Measurements from ENCODE around the gene SH3YL1.

Gene SH3YL1

DNA sequence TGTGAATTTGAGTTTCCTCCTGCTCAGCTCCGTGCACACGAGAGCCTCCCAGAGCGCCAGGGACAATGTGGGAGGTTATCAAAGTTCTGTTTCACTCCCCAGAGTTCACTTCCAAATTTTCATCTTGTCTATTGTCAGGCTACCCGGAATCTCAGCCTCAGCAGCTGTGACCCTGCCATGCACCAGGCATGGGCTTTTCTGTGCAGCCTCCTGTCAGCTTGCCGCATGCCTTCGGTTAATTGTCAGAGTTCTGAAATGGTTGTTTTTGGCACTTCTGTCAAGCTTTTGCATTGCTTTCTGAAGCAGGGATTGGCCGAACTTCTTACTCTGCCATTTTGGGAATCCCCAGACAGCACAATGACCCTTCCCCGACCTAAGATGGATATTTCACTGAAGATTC lies 60.4 kb downstream of the SH3YL1 start:
- Histone ChIP-seq H3K9me3 (ENCODE audit: control insufficient read depth in 1 of 2, low read length in 2 of 2) (no peaks in the 10 kb centered on the region), H3K27me3 (ENCODE audit: control insufficient read depth in 1 of 2, insufficient read depth in 2 of 2, low read length in 2 of 2) (no peaks in the 10 kb centered on the region), H3K36me3 (ENCODE audit: control insufficient read depth in 1 of 2, insufficient read depth in 2 of 2, low read length in 2 of 2) (no peaks in the 10 kb centered on the region), H3K4me1 (ENCODE audit: control insufficient read depth in 1 of 2, insufficient read depth in 2 of 2, low read length in 2 of 2) (no peaks in the 10 kb centered on the region), H3K27ac (ENCODE audit: low read depth, low read length) (no peak overlapping the region), H3K4me3 (ENCODE audit: low read depth in 1 of 2, low read length in 2 of 2) (no peak overlapping the region), H3K9ac (ENCODE audit: low read depth in 1 of 2, low read length in 2 of 2) (no peak overlapping the region)

DNA sequence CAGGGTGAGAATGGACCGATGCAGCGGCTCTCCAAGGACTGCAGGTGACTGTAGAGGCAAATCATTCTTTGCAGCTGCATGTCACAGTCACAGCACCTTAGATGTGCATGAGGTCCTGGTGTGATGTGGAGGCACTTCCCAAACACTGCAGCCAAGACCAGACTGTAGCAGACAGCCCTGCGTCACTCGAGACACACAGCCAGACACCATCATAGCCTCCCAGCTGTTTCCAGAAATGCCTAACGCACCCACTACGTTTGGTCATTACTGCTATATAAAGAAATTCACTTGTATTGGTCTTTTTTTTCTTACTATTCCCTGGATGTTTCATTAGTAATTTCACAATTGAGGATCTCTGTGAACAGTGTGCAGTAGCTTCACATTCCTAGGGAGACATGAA lies 60.9 kb downstream of the SH3YL1 start:
- H3K9me3 ChIP-seq (ENCODE audit: control insufficient read depth in 1 of 2, low read length in 2 of 2): no peaks in the 10 kb centered on the region
- no peaks in the 10 kb centered on the region for H3K36me3 ChIP-seq (ENCODE audit: control insufficient read depth in 1 of 2, insufficient read depth in 2 of 2, low read length in 2 of 2)
- H3K27me3 ChIP-seq (ENCODE audit: control insufficient read depth in 1 of 2, insufficient read depth in 2 of 2, low read length in 2 of 2): no peaks in the 10 kb centered on the region
- H3K4me1 ChIP-seq (ENCODE audit: control insufficient read depth in 1 of 2, insufficient read depth in 2 of 2, low read length in 2 of 2): no peaks in the 10 kb centered on the region
- no peak overlapping the region for H3K4me3 ChIP-seq (ENCODE audit: low read depth in 1 of 2, low read length in 2 of 2)
- H3K9ac ChIP-seq (ENCODE audit: low read depth in 1 of 2, low read length in 2 of 2): no peak overlapping the region
- no peak overlapping the region for H3K27ac ChIP-seq (ENCODE audit: low read depth, low read length)

DNA sequence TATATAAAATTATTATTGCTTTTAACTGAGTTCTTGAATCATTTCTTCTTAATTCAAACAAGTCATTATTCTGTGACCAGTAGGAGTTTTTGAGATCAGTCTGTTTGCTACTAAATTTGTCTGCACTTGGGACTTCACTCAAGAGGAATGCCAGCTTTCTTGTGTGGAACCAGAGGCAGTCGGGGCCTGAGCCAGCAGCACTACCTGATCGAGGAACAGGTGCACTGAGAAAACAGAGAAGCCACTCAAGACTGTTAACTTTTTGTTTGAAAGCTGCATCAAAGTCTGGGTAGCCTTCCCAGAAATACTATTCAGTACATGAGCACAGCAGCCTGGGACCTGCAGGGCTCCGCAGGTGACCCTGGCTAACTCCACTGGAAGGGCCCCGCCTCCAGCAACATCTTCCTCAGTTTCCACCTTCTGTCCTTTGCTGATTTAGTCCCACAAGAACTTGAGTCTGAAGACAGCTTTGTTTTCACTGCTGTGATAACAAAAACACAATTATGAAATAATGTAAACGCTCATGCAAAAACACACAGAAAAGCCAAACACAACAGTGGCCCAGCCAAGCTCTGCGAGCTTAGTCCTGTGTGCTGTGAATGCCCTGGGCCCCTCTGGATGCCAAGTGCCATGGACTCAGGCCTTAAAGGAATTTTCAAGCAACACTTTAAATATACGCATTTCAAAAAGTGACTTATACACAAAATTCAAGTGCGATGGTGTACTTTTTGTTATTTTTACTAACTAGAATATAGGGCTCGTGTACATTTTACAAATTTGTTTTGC lies 62.0 kb downstream of the SH3YL1 start:
- Histone ChIP-seq H3K27me3 (ENCODE audit: control insufficient read depth in 1 of 2, insufficient read depth in 2 of 2, low read length in 2 of 2) (no peaks in the 10 kb centered on the region), H3K27ac (ENCODE audit: low read depth, low read length) (no peak overlapping the region), H3K9me3 (ENCODE audit: control insufficient read depth in 1 of 2, low read length in 2 of 2) (no peaks in the 10 kb centered on the region)

DNA sequence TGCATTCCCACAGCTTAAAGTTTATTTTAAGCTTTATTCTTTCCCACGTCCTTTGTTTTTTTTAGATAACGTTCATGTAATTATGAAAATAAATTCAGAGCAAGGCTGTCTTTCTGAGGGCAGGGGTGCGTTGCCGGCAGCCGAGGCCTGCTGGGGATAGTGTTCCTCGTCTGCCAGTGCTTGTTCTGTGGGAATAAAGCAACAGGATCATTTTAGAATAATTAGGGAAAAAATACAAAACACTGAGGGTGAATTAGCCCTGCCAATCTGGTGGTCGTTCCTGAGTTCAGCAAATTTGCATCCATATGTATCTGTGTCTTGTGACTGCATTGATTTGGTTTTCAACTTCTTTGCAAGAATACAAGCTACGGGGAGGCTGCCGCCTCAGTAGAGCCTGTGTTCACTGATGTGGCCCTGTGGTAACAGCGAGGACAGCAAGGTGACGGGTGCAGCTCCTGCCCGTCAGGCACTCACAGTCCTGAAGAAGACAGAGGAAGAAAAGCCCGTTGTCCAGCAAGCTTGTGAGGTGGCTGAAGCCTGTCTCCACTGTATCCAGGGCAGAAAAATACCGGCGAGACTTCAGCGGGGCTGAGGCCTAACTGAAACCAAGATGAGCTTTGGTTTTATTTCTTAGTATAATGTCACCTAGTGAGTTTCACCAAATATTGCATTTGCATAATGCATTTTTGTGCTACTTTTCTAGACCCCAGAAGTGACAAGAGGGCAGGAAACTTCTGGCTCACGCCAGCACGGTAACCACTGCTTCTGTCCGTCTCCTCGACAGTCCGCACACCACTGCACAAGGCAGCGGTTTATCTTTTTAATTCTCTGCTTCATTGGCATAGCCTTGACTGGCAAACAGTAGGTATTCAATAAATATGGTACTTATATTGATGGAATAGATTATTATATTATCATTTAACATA lies 64.5 kb downstream of the SH3YL1 start:
- Histone ChIP-seq H3K9me3 (ENCODE audit: control insufficient read depth in 1 of 2, low read length in 2 of 2) (no peaks in the 10 kb centered on the region), H3K27ac (ENCODE audit: low read depth, low read length) (no peak overlapping the region), H3K36me3 (ENCODE audit: control insufficient read depth in 1 of 2, insufficient read depth in 2 of 2, low read length in 2 of 2) (no peaks in the 10 kb centered on the region), H3K27me3 (ENCODE audit: control insufficient read depth in 1 of 2, insufficient read depth in 2 of 2, low read length in 2 of 2) (no peaks in the 10 kb centered on the region), H3K9ac (ENCODE audit: low read depth in 1 of 2, low read length in 2 of 2) (no peak overlapping the region), H3K4me1 (ENCODE audit: control insufficient read depth in 1 of 2, insufficient read depth in 2 of 2, low read length in 2 of 2) (no peaks in the 10 kb centered on the region), H3K4me3 (ENCODE audit: low read depth in 1 of 2, low read length in 2 of 2) (no peak overlapping the region)

More for the DNA sequence above, 62.0 kb downstream of the SH3YL1 start:
- Histone ChIP-seq H3K4me3 (ENCODE audit: low read depth in 1 of 2, low read length in 2 of 2) (no peak overlapping the region), H3K4me1 (ENCODE audit: control insufficient read depth in 1 of 2, insufficient read depth in 2 of 2, low read length in 2 of 2) (no peaks in the 10 kb centered on the region), H3K36me3 (ENCODE audit: control insufficient read depth in 1 of 2, insufficient read depth in 2 of 2, low read length in 2 of 2) (no peaks in the 10 kb centered on the region), H3K9ac (ENCODE audit: low read depth in 1 of 2, low read length in 2 of 2) (no peak overlapping the region)

DNA sequence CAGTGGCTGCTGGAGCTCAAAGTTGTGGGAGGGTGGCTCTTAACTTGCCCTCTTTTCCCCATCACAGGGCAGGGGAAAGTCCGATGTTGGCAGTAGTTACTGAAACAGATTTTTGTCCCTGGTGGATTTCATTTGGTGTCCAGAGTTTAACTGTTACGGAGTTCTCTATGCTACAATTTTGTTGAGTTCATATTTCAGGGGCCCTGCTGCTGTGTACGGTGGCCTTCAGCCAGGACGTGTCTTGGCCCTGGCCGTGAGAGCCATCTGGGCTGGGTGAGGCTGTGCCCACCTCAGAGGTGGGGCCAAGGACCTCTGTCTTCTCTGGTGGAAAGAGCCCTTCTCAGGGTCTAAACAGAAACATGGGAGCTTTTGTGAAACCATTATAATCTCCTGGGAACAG lies 67.4 kb downstream of the SH3YL1 start:
- H3K36me3 ChIP-seq (ENCODE audit: control insufficient read depth in 1 of 2, insufficient read depth in 2 of 2, low read length in 2 of 2): no peaks in the 10 kb centered on the region
- H3K27ac ChIP-seq (ENCODE audit: low read depth, low read length): no peak overlapping the region
- H3K4me3 ChIP-seq (ENCODE audit: low read depth in 1 of 2, low read length in 2 of 2): no peak overlapping the region
- H3K4me1 ChIP-seq (ENCODE audit: control insufficient read depth in 1 of 2, insufficient read depth in 2 of 2, low read length in 2 of 2): no peaks in the 10 kb centered on the region
- H3K9ac ChIP-seq (ENCODE audit: low read depth in 1 of 2, low read length in 2 of 2): no peak overlapping the region
- H3K27me3 ChIP-seq (ENCODE audit: control insufficient read depth in 1 of 2, insufficient read depth in 2 of 2, low read length in 2 of 2): no peaks in the 10 kb centered on the region
- no peaks in the 10 kb centered on the region for H3K9me3 ChIP-seq (ENCODE audit: control insufficient read depth in 1 of 2, low read length in 2 of 2)

DNA sequence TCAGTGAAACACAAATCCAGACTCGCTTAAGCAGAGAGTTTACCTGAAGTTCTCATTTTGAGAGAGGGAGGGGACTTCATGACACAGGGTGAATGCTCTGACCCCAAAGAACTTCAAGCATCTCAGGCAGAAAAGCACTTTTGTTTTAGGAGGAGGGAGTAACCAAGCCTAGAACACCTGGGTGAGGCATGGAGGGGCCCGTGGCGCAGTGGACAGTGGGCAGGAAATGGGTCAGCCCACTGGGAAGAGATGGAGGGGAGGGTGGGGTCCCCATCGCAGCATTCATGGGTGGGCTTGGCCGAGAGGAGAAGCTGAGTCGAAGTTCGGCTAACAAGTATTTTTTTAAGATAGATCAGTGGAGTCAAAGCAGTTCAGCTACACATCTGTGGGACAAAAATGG lies 67.9 kb downstream of the SH3YL1 start:
- Histone ChIP-seq H3K36me3 (ENCODE audit: control insufficient read depth in 1 of 2, insufficient read depth in 2 of 2, low read length in 2 of 2) (no peaks in the 10 kb centered on the region), H3K4me3 (ENCODE audit: low read depth in 1 of 2, low read length in 2 of 2) (no peak overlapping the region), H3K9ac (ENCODE audit: low read depth in 1 of 2, low read length in 2 of 2) (no peak overlapping the region), H3K27ac (ENCODE audit: low read depth, low read length) (no peak overlapping the region), H3K27me3 (ENCODE audit: control insufficient read depth in 1 of 2, insufficient read depth in 2 of 2, low read length in 2 of 2) (no peaks in the 10 kb centered on the region), H3K9me3 (ENCODE audit: control insufficient read depth in 1 of 2, low read length in 2 of 2) (no peaks in the 10 kb centered on the region), H3K4me1 (ENCODE audit: control insufficient read depth in 1 of 2, insufficient read depth in 2 of 2, low read length in 2 of 2) (no peaks in the 10 kb centered on the region)

DNA sequence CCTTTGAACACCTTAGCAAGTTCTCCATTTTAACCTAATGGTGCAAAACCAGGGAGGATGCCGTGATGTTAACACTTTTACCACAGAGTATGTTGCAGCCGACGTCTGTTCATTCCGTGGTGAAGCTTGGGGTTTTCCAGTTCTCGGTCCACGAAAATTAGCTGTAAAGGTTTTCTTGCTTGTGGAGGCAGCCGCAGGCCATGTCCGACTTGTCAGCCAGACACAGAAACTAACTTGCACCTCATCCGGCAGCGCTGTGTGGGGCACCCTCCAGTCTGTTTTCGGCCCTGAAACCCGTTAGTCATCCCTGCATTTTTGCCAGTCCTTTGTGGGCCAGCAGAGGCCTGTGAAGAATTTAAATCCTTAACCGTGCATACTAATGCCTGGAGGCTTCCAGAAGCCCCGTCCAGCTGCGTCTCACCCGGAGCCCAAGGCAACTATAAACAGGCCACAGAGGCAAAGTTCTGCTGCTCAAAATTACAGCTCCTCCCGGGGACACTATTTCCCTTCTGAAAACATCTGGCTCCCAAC lies 70.6 kb downstream of the SH3YL1 start:
- H3K4me1 ChIP-seq (ENCODE audit: control insufficient read depth in 1 of 2, insufficient read depth in 2 of 2, low read length in 2 of 2): no peaks in the 10 kb centered on the region
- H3K9me3 ChIP-seq (ENCODE audit: control insufficient read depth in 1 of 2, low read length in 2 of 2): no peaks in the 10 kb centered on the region
- H3K9ac ChIP-seq (ENCODE audit: low read depth in 1 of 2, low read length in 2 of 2): no peak overlapping the region
- no peak overlapping the region for H3K27ac ChIP-seq (ENCODE audit: low read depth, low read length)
- H3K27me3 ChIP-seq (ENCODE audit: control insufficient read depth in 1 of 2, insufficient read depth in 2 of 2, low read length in 2 of 2): no peaks in the 10 kb centered on the region
- no peak overlapping the region for H3K4me3 ChIP-seq (ENCODE audit: low read depth in 1 of 2, low read length in 2 of 2)
- H3K36me3 ChIP-seq (ENCODE audit: control insufficient read depth in 1 of 2, insufficient read depth in 2 of 2, low read length in 2 of 2): no peaks in the 10 kb centered on the region

DNA sequence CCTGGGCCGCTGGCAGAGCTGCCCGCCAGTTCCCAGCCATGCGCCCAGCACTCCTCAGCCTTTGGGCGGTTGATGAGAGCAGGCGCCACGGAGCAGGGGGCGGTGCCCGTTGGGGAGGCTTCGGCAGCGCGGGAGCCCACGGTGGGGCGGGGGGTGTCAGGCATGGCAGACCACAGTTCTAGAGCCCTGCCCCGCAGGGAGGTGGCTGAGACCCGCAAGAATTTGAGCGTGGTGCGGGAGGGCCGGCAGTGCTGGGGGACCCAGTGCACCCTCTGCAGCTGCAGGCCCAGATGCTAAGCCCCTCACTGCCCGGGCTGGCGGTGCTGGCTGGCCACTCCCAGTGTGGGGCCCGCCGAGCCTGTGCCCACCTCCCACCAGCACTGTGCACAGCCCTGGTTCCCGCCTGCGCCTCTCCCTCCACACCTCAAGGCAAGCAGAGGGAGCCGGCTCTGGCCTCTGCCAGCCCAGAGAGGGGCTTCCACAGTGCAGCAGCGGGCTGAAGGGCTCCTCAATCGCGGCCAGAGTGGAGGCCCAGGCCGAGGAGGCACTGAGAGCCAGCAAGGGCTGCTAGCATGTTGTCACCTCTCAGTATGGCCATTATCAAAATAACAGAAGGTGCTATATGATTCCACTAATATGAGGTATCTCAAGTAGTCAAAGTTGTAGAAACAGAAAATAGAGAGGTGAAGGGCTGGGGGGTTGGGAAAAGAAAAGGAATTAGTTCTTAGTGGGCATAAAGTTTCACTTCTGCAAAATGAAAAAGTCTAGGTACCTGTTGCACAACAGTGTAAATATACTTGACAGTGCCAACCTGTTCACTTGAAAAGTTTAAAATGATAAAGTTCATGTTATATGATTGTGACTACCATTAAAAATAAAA lies 72.3 kb downstream of the SH3YL1 start:
- Histone ChIP-seq H3K9me3 (ENCODE audit: control insufficient read depth in 1 of 2, low read length in 2 of 2) (peaks cover 0 to 8% of the 10 kb centered on the region in 2 donors), H3K9ac (ENCODE audit: low read depth in 1 of 2, low read length in 2 of 2) (no peak overlapping the region), H3K4me3 (ENCODE audit: low read depth in 1 of 2, low read length in 2 of 2) (no peak overlapping the region)

DNA sequence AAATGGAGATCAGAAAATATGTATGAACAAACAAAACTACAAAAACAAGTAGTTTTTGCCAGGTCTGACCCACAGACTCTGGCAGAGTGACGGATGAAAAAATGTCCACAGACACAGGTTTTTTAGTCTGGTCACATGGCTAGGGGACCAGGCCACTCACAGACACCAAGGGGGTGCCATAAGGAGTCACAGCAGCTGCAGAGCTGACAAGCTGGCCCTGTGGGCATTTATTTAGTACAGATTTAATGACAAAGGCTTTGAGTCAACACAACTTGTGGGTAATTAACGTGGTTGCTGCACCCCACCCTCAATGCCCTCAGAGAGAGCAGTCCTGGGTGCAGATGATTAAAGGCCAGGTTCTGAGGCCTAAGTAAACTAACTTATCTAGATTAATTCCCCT lies 76.0 kb downstream of the SH3YL1 start:
- Histone ChIP-seq H3K27me3 (ENCODE audit: control insufficient read depth in 1 of 2, insufficient read depth in 2 of 2, low read length in 2 of 2) (no peaks in the 10 kb centered on the region), H3K9me3 (ENCODE audit: control insufficient read depth in 1 of 2, low read length in 2 of 2) (peaks cover 4 to 8% of the 10 kb centered on the region in 2 donors), H3K36me3 (ENCODE audit: control insufficient read depth in 1 of 2, insufficient read depth in 2 of 2, low read length in 2 of 2) (no peaks in the 10 kb centered on the region), H3K4me1 (ENCODE audit: control insufficient read depth in 1 of 2, insufficient read depth in 2 of 2, low read length in 2 of 2) (no peaks in the 10 kb centered on the region), H3K4me3 (ENCODE audit: low read depth in 1 of 2, low read length in 2 of 2) (no peak overlapping the region), H3K27ac (ENCODE audit: low read depth, low read length) (no peak overlapping the region), H3K9ac (ENCODE audit: low read depth in 1 of 2, low read length in 2 of 2) (no peak overlapping the region)

More for the DNA sequence above, 72.3 kb downstream of the SH3YL1 start:
- Histone ChIP-seq H3K36me3 (ENCODE audit: control insufficient read depth in 1 of 2, insufficient read depth in 2 of 2, low read length in 2 of 2) (no peaks in the 10 kb centered on the region), H3K27me3 (ENCODE audit: control insufficient read depth in 1 of 2, insufficient read depth in 2 of 2, low read length in 2 of 2) (no peaks in the 10 kb centered on the region), H3K4me1 (ENCODE audit: control insufficient read depth in 1 of 2, insufficient read depth in 2 of 2, low read length in 2 of 2) (no peaks in the 10 kb centered on the region), H3K27ac (ENCODE audit: low read depth, low read length) (no peak overlapping the region)
